Neural cell (in vitro differentiated cells): ENCODE results near the gene BCL11B. TPM values are rescaled to one million over a fixed set of nuclear protein-coding genes. Genes with fewer than 3 reads are reported as not detected.
"Not testable (repeated sequence)": the region's sequence is repeated elsewhere in the genome, so short reads cannot be mapped to it uniquely, and the experiment has no call there.

Experiments
- H2AFZ ChIP-seq: fragments of 200-600, 300-800 bp; sonication (generic), shearing (Covaris generic); 2 replicates; pipeline ENCODE4 v1.6.0; 2014; ENCODE audit warnings: low read depth, mild to moderate bottlenecking, antibody characterized with exemption, low read length, moderate library complexity
- H3F3A ChIP-seq: fragments of 200-600 bp; shearing (Covaris generic); 2 replicates; pipeline ENCODE4 v1.6.1; 2016; ENCODE audit warnings: mild to moderate bottlenecking, moderate library complexity, mixed read lengths, antibody characterized with exemption, low read length; ENCODE audit not compliant: insufficient read depth, poor library complexity, severe bottlenecking
- H3K27ac ChIP-seq: fragments of 200-600, 300-800 bp; sonication (generic), shearing (Covaris generic); 2 replicates; pipeline ENCODE4 v1.5.1; 2014; ENCODE audit warnings: mild to moderate bottlenecking, low read length, moderate library complexity
- H3K27me3 ChIP-seq: fragments of 300-800, 200-600 bp; sonication (generic), shearing (Covaris generic); 2 replicates; pipeline ENCODE4 v1.6.0; 2014; ENCODE audit warnings: mild to moderate bottlenecking, low read depth, low read length, moderate library complexity; ENCODE audit not compliant: insufficient read depth
- H3K36me3 ChIP-seq: fragments of 300-800, 200-600 bp; sonication (generic), shearing (Covaris generic); 2 replicates; pipeline ENCODE4 v1.5.1; 2014; ENCODE audit warnings: mild to moderate bottlenecking, antibody characterized with exemption, low read length, moderate library complexity; ENCODE audit not compliant: insufficient read depth
- H3K4me2 ChIP-seq: fragments of 300-800, 200-600 bp; sonication (generic), shearing (Covaris generic); 2 replicates; pipeline ENCODE4 v1.6.0; 2014; ENCODE audit warnings: mild to moderate bottlenecking, low read length
- H3K4me3 ChIP-seq: fragments of 300-800, 200-600 bp; sonication (generic), shearing (Covaris generic); 2 replicates; pipeline ENCODE4 v1.5.1; 2014; ENCODE audit warnings: mild to moderate bottlenecking, low read length, moderate library complexity
- H3K79me2 ChIP-seq: fragments of 200-600 bp; shearing (Covaris generic); replicated peaks from 2 replicates; pipeline ENCODE4 v1.6.0; 2014; ENCODE audit warnings: mild to moderate bottlenecking, low read length, moderate library complexity; ENCODE audit not compliant: insufficient read depth
- H3K9ac ChIP-seq: fragments of 300-800, 200-600 bp; sonication (generic), shearing (Covaris generic); 2 replicates; pipeline ENCODE4 v1.6.1; 2016; ENCODE audit warnings: mild to moderate bottlenecking, low read length, mixed read lengths
- H3K9me2 ChIP-seq: fragments of 200-600 bp; shearing (Covaris generic); 2 replicates; pipeline ENCODE4 v1.6.1; 2016; ENCODE audit warnings: mild to moderate bottlenecking, low read length, mixed read lengths; ENCODE audit not compliant: insufficient read depth
- H3K9me3 ChIP-seq: fragments of 200-600, 300-800 bp; sonication (generic), shearing (Covaris generic); 2 replicates; pipeline ENCODE4 v1.6.1; 2016; ENCODE audit warnings: mild to moderate bottlenecking, mixed run types, low read length, moderate library complexity, mixed read lengths
- H4K20me1 ChIP-seq: fragments of 200-600 bp; shearing (Covaris generic); 2 replicates; pipeline ENCODE4 v1.6.1; 2016; ENCODE audit warnings: mild to moderate bottlenecking, mixed run types; ENCODE audit not compliant: insufficient read depth
- EP300 ChIP-seq: fragments of 450-650 bp; conservative IDR thresholded peaks from 2 replicates; pipeline ENCODE4 v1.6.1; 2014; ENCODE audit warnings: antibody characterized with exemption, mild to moderate bottlenecking, moderate library complexity; ENCODE audit not compliant: poor library complexity, severe bottlenecking
- EZH2 ChIP-seq: fragments of 200-600, 300-800 bp; shearing (Covaris generic), sonication (generic); IDR thresholded peaks from 2 replicates; pipeline ENCODE4 v1.6.1; 2014; ENCODE audit warnings: antibody characterized with exemption, low read length, borderline replicate concordance, mild to moderate bottlenecking; ENCODE audit not compliant: insufficient read depth, poor library complexity, severe bottlenecking
- MXI1 ChIP-seq: fragments of 450-650 bp; conservative IDR thresholded peaks from 2 replicates; pipeline ENCODE4 v1.6.1; 2014; ENCODE audit warnings: antibody characterized with exemption, mild to moderate bottlenecking; ENCODE audit not compliant: poor library complexity, severe bottlenecking
- POLR2AphosphoS5 ChIP-seq: IDR thresholded peaks from 2 replicates; pipeline ENCODE4 v1.6.1; 2012
- RAD21 ChIP-seq: fragments of 450-650 bp; conservative IDR thresholded peaks from 2 replicates; pipeline ENCODE4 v1.6.1; 2014; ENCODE audit warnings: antibody characterized with exemption, mild to moderate bottlenecking, moderate library complexity
- SMC3 ChIP-seq: fragments of 450-650 bp; conservative IDR thresholded peaks from 2 replicates; pipeline ENCODE4 v1.6.1; 2014; ENCODE audit warnings: antibody characterized with exemption, mild to moderate bottlenecking, moderate library complexity; ENCODE audit not compliant: poor library complexity
- TAF1 ChIP-seq: IDR thresholded peaks from 2 replicates; pipeline ENCODE4 v1.6.1; 2012; ENCODE audit warnings: low read depth
- polyA plus RNA-seq: library from polyadenylated mRNA; depleted of rRNA; stranded (reverse); fragments of >200 nt; gene quantifications from 2 replicates; pipeline ENCODE4 v1.2.3, GENCODE V29; 2014
- TF ChIP-seq, protein P1 (sequence below): fragments of 450-650 bp; IDR thresholded peaks from 2 replicates; pipeline ENCODE4 v1.5.1; 2014; ENCODE audit warnings: antibody characterized with exemption, mild to moderate bottlenecking, moderate library complexity; ENCODE audit not compliant: poor library complexity, severe bottlenecking
- TF ChIP-seq, protein P2 (sequence below): IDR thresholded peaks from 2 replicates; pipeline ENCODE4 v1.6.1; 2012; ENCODE audit warnings: borderline replicate concordance

Gene BCL11B
- polyA plus RNA-seq, 1 donor from 2014 or later, result 104 TPM

DNA sequence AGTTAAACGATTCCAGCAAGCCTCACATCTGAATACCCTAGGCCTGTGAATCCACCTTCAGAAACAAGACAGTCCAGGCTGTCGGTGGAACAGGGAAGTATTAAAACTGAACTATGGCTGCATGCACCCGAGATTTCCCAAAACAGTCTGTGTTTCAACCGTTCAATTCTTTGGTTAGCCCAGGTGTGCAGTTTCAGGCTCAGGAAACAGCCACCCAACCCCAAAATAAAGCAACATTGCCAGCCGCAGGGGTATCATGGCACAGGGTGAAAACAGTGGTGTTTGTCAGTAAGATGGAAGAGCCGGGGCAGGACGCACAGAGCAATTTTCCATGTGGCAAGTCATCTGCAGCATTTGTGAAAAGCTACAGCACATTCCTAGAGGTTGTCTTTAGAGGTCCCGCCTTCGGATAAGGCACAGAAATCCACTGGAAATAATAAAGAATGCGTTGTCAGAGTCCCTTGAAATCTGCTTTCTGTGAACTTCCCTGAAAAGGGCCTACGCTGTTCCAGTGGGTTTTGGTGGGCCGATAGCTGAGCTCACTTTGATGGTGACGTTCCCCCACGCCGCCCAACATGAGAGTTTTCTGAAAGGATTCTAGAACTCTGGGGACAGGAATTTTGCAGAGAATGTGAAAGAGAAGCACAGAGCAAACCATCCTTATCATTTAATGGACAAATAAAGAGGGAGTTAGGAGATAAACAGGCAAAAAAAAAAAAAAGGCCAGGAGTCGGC, 84.9 kb downstream of the BCL11B start:
- Histone ChIP-seq H3K27ac (no peak overlapping the region), H3K4me3 (peak overlapping the region; percentile 5), H4K20me1 (peaks cover 93% of the 10 kb centered on the region), H3K9me2 (no peaks in the 10 kb centered on the region), H2AFZ (no peak overlapping the region), H3K4me2 (peak overlapping the region; percentile 5), H3K9ac (no peak overlapping the region), H3K36me3 (no peaks in the 10 kb centered on the region), H3K27me3 (no peaks in the 10 kb centered on the region), H3F3A (no peaks in the 10 kb centered on the region), H3K79me2 (peaks cover 93% of the 10 kb centered on the region), H3K9me3 (no peaks in the 10 kb centered on the region)
- TF ChIP-seq, protein P1, sequence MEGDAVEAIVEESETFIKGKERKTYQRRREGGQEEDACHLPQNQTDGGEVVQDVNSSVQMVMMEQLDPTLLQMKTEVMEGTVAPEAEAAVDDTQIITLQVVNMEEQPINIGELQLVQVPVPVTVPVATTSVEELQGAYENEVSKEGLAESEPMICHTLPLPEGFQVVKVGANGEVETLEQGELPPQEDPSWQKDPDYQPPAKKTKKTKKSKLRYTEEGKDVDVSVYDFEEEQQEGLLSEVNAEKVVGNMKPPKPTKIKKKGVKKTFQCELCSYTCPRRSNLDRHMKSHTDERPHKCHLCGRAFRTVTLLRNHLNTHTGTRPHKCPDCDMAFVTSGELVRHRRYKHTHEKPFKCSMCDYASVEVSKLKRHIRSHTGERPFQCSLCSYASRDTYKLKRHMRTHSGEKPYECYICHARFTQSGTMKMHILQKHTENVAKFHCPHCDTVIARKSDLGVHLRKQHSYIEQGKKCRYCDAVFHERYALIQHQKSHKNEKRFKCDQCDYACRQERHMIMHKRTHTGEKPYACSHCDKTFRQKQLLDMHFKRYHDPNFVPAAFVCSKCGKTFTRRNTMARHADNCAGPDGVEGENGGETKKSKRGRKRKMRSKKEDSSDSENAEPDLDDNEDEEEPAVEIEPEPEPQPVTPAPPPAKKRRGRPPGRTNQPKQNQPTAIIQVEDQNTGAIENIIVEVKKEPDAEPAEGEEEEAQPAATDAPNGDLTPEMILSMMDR, result no peak
- no peak for TF ChIP-seq POLR2AphosphoS5
- TF ChIP-seq MXI1, result no peak
- TF ChIP-seq, protein P2, sequence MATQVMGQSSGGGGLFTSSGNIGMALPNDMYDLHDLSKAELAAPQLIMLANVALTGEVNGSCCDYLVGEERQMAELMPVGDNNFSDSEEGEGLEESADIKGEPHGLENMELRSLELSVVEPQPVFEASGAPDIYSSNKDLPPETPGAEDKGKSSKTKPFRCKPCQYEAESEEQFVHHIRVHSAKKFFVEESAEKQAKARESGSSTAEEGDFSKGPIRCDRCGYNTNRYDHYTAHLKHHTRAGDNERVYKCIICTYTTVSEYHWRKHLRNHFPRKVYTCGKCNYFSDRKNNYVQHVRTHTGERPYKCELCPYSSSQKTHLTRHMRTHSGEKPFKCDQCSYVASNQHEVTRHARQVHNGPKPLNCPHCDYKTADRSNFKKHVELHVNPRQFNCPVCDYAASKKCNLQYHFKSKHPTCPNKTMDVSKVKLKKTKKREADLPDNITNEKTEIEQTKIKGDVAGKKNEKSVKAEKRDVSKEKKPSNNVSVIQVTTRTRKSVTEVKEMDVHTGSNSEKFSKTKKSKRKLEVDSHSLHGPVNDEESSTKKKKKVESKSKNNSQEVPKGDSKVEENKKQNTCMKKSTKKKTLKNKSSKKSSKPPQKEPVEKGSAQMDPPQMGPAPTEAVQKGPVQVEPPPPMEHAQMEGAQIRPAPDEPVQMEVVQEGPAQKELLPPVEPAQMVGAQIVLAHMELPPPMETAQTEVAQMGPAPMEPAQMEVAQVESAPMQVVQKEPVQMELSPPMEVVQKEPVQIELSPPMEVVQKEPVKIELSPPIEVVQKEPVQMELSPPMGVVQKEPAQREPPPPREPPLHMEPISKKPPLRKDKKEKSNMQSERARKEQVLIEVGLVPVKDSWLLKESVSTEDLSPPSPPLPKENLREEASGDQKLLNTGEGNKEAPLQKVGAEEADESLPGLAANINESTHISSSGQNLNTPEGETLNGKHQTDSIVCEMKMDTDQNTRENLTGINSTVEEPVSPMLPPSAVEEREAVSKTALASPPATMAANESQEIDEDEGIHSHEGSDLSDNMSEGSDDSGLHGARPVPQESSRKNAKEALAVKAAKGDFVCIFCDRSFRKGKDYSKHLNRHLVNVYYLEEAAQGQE, result no peak
- no peak for TF ChIP-seq TAF1
- TF ChIP-seq RAD21, result no peak
- no peak for TF ChIP-seq SMC3
- TF ChIP-seq EZH2, result no peak
- no peak for TF ChIP-seq EP300

DNA sequence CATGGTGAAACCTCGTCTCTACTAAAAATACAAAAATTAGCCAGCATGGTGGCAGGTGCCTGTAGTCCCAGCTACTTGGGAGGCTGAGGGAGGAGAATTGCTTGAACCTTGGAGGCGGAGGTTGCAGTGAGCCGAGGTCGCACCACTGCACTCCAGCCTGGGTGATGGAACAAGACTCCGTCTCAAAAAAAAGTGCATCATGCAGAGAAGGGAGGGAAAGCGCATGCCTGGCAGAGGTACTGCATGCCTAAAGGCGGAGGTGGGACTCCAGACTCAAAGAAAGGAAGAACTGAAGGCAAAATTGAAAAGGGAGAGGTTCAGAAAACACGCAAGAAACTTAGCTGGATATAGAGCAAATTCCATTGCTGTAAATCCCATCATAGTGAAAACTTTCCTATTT, 85.7 kb downstream of the BCL11B start:
- H3K79me2 ChIP-seq, result peaks cover 93% of the 10 kb centered on the region
- H3K27ac ChIP-seq, H2AFZ ChIP-seq, H3K36me3 ChIP-seq, H3K4me2 ChIP-seq, H3F3A ChIP-seq, H3K27me3 ChIP-seq, H3K9ac ChIP-seq, H3K4me3 ChIP-seq, H3K9me2 ChIP-seq, H3K9me3 ChIP-seq: not testable (repeated sequence)
- peaks cover 93% of the 10 kb centered on the region for H4K20me1 ChIP-seq
